ENCODE data around the gene CCNK.

Gene CCNK

DNA sequence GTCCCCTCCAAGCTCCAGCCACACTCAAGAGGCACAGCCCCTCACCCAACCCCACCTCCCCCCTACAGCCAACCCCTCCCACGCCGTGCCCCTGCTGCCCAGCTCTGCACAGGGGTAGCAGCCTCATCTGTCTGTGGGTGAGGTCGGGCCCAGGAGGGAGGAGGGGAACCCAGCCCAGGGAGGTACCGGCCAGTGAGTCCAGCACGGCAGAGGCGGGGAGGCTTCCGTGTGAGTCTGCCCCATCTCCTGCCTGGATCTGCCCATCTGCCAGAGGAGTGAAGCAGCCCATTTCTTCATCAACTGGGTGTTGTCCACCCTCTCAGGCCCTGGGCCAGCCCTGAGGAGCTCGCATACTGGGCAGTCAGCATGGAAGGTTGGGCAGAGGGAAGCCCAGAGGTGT lies 54.2 kb downstream of the CCNK start:
- Histone ChIP-seq H3K9ac (ENCODE audit: low read length) (no peak overlapping the region), H3K4me1 (ENCODE audit: low read length) (peaks cover 11% of the 10 kb centered on the region), H3K27ac (ENCODE audit: low read length) (no peak overlapping the region), H3K4me2 (ENCODE audit: low read length) (no peak overlapping the region), H3K4me3 (ENCODE audit: low read length) (no peak overlapping the region), H2AFZ (ENCODE audit: low read depth, low read length) (no peak overlapping the region), H3K27me3 (ENCODE audit: low read depth, low read length) (no peaks in the 10 kb centered on the region; the same call in 1 of the 2 replicates), H3K9me3 (ENCODE audit: insufficient read depth, low read length) (no peaks in the 10 kb centered on the region), H3K79me2 (ENCODE audit: low read length) (no peaks in the 10 kb centered on the region), H3K36me3 (replicated peaks; ENCODE audit: low read depth, low read length) (no peaks in the 10 kb centered on the region), H4K20me1 (ENCODE audit: insufficient read depth, low read length) (no peaks in the 10 kb centered on the region)
- TF ChIP-seq EZH2phosphoT487 (IDR thresholded peaks at IDR 0.05; ENCODE audit: low read depth), result no peak
- TF ChIP-seq, protein P1, sequence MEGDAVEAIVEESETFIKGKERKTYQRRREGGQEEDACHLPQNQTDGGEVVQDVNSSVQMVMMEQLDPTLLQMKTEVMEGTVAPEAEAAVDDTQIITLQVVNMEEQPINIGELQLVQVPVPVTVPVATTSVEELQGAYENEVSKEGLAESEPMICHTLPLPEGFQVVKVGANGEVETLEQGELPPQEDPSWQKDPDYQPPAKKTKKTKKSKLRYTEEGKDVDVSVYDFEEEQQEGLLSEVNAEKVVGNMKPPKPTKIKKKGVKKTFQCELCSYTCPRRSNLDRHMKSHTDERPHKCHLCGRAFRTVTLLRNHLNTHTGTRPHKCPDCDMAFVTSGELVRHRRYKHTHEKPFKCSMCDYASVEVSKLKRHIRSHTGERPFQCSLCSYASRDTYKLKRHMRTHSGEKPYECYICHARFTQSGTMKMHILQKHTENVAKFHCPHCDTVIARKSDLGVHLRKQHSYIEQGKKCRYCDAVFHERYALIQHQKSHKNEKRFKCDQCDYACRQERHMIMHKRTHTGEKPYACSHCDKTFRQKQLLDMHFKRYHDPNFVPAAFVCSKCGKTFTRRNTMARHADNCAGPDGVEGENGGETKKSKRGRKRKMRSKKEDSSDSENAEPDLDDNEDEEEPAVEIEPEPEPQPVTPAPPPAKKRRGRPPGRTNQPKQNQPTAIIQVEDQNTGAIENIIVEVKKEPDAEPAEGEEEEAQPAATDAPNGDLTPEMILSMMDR (IDR thresholded peaks at IDR 0.05; ENCODE audit: low read depth, low read length), result no peak

DNA sequence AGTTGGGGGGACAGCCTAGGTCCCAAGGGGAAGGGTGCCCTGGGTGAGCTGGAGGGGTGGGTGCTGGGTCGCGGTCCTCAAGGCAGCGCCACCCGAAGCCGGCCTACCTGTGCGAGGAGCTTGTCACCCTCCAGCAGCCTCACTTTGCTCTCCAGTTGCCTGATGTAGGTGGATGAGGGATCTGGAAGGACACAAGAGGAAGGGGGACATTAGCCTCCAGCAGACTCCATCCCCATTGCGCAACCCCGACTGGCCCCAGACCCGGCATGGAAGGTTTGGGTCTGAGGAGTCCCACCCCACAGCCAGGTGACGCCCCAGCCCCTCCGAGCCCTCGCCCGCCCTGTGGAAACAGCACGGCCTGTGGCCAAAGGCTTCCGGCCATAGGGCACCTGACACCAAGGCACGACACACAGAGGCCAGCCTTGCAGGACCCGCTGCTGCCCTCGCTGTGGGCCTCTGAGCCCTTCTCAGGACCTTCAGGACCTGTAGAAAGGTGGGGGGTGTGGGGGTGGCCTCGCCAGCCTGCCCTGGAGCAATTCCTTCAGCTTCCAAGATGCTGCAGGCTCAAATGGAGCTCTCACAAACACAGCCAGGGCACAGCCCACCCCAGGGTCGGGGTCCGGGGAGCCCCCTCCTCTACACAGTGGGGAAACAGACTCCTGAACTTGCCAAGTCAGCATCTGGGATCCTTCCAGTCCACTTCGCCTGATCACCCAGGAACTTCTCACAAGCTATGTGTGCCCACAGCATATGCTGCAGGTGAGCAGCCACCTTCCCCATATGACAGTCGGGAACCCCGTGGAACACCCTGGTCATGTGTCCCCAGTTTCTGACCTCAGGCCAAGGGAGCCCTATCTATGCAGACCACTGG lies 54.9 kb downstream of the CCNK start:
- H3K27ac ChIP-seq (ENCODE audit: low read length), result no peak overlapping the region
- no peak overlapping the region for H3K4me3 ChIP-seq (ENCODE audit: low read length)

DNA sequence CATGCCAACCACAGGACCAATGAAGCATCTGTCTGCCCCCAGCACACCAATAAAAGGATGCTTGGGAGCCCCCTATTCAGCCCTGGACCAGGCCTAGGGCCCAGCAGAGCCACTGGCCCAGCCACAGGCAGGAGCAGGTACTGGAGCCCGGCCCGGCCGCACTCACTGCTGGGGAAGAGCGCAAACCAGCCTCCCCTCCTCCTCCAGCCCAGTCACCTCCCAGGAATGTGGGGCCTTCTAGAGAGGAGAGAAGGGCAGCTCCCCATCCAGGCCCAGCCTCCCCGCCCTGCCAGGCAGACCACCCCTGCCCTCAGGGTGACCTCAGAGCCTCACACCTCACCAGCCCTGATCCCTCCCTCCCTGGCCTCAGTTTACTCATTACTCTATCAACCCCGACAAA lies 56.2 kb downstream of the CCNK start:
- Histone ChIP-seq H4K20me1 (ENCODE audit: insufficient read depth, low read length) (no peaks in the 10 kb centered on the region), H2AFZ (ENCODE audit: low read depth, low read length) (no peak overlapping the region), H3K9ac (ENCODE audit: low read length) (no peak overlapping the region), H3K27me3 (ENCODE audit: low read depth, low read length) (no peaks in the 10 kb centered on the region), H3K36me3 (replicated peaks; ENCODE audit: low read depth, low read length) (no peaks in the 10 kb centered on the region), H3K4me3 (ENCODE audit: low read length) (no peak overlapping the region), H3K27ac (ENCODE audit: low read length) (no peak overlapping the region), H3K79me2 (ENCODE audit: low read length) (no peaks in the 10 kb centered on the region), H3K4me2 (ENCODE audit: low read length) (no peak overlapping the region), H3K4me1 (ENCODE audit: low read length) (peaks cover 7% of the 10 kb centered on the region; the same call in 1 of the 2 replicates), H3K9me3 (ENCODE audit: insufficient read depth, low read length) (no peaks in the 10 kb centered on the region)
- no peak for TF ChIP-seq EZH2phosphoT487 (IDR thresholded peaks at IDR 0.05; ENCODE audit: low read depth)
- TF ChIP-seq, protein P1 (IDR thresholded peaks at IDR 0.05; ENCODE audit: low read depth, low read length), result no peak

More for the DNA sequence above, 54.9 kb downstream of the CCNK start:
- Histone ChIP-seq H3K9me3 (ENCODE audit: insufficient read depth, low read length) (no peaks in the 10 kb centered on the region), H2AFZ (ENCODE audit: low read depth, low read length) (no peak overlapping the region), H3K4me2 (ENCODE audit: low read length) (no peak overlapping the region), H3K4me1 (ENCODE audit: low read length) (peaks cover 9% of the 10 kb centered on the region), H3K9ac (ENCODE audit: low read length) (no peak overlapping the region), H3K27me3 (ENCODE audit: low read depth, low read length) (no peaks in the 10 kb centered on the region; the same call in 1 of the 2 replicates), H4K20me1 (ENCODE audit: insufficient read depth, low read length) (no peaks in the 10 kb centered on the region), H3K79me2 (ENCODE audit: low read length) (no peaks in the 10 kb centered on the region), H3K36me3 (replicated peaks; ENCODE audit: low read depth, low read length) (no peaks in the 10 kb centered on the region)
- TF ChIP-seq, protein P1 (IDR thresholded peaks at IDR 0.05; ENCODE audit: low read depth, low read length), result no peak
- TF ChIP-seq EZH2phosphoT487 (IDR thresholded peaks at IDR 0.05; ENCODE audit: low read depth), result no peak

DNA sequence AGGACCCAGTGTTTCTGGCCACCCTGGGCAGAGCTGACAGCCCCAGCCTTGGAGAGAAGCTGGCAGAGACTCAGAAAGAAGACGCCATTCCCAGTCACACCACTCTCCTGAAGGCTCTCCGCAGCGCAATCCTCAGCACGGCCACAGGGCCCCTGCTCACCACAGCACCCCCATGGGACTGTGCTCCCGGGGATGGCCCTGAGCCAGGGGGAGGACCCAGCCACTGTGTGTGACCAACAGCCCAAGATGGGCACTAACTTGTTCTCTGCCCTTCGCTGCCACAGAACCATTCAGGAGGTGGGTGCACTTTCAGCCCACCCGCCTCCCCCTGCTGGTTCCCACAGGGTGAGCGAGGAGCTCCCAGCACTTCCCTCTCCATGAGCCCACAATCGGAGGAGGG lies 57.1 kb downstream of the CCNK start:
- no peak overlapping the region for H3K27ac ChIP-seq (ENCODE audit: low read length)
- H3K4me1 ChIP-seq (ENCODE audit: low read length), result peaks cover 7% of the 10 kb centered on the region; the same call in 1 of the 2 replicates
- no peaks in the 10 kb centered on the region for H3K79me2 ChIP-seq (ENCODE audit: low read length)
- H4K20me1 ChIP-seq (ENCODE audit: insufficient read depth, low read length), result no peaks in the 10 kb centered on the region
- H3K27me3 ChIP-seq (ENCODE audit: low read depth, low read length), result no peaks in the 10 kb centered on the region
- no peak overlapping the region for H2AFZ ChIP-seq (ENCODE audit: low read depth, low read length)
- H3K4me2 ChIP-seq (ENCODE audit: low read length), result no peak overlapping the region
- TF ChIP-seq, protein P1 (IDR thresholded peaks at IDR 0.05; ENCODE audit: low read depth, low read length), result no peak
- TF ChIP-seq EZH2phosphoT487 (IDR thresholded peaks at IDR 0.05; ENCODE audit: low read depth), result no peak
- no peak overlapping the region for H3K4me3 ChIP-seq (ENCODE audit: low read length)
- H3K9ac ChIP-seq (ENCODE audit: low read length), result no peak overlapping the region
- H3K36me3 ChIP-seq (replicated peaks; ENCODE audit: low read depth, low read length), result no peaks in the 10 kb centered on the region
- H3K9me3 ChIP-seq (ENCODE audit: insufficient read depth, low read length), result no peaks in the 10 kb centered on the region

Measured in OCI-LY3 (cell line).